Measurements from ENCODE around the gene MYO6.

Gene MYO6

GRCh38 chr6:75775219-75775618, 26.2 kb downstream of the MYO6 start:
- no peak for DNase-seq (ENCODE audit: insufficient read length)

GRCh38 chr6:75776461-75776860, 27.4 kb downstream of the MYO6 start:
- no peak for FAIRE-seq
- no peak for DNase-seq (ENCODE audit: insufficient read length)
- TF ChIP-seq POLR2A (IDR thresholded peaks at IDR 0.05; ENCODE audit: low read depth, low read length) (no peak), POLR2AphosphoS5 (IDR thresholded peaks at IDR 0.05; ENCODE audit: low read depth, low read length) (no peak), TAF1 (IDR thresholded peaks at IDR 0.05; ENCODE audit: borderline replicate concordance, low read depth, low read length) (no peak)

More at GRCh38 chr6:75775219-75775618, 26.2 kb downstream of the MYO6 start:
- TF ChIP-seq POLR2AphosphoS5 (IDR thresholded peaks at IDR 0.05; ENCODE audit: low read depth, low read length) (no peak), POLR2A (IDR thresholded peaks at IDR 0.05; ENCODE audit: low read depth, low read length) (no peak), TAF1 (IDR thresholded peaks at IDR 0.05; ENCODE audit: borderline replicate concordance, low read depth, low read length) (no peak)
- no peak for FAIRE-seq

GRCh38 chr6:75778757-75779156, 29.7 kb downstream of the MYO6 start:
- no peak for TF ChIP-seq POLR2A (IDR thresholded peaks at IDR 0.05; ENCODE audit: low read depth, low read length)
- TF ChIP-seq POLR2AphosphoS5 (IDR thresholded peaks at IDR 0.05; ENCODE audit: low read depth, low read length) = no peak
- TF ChIP-seq TAF1 (IDR thresholded peaks at IDR 0.05; ENCODE audit: borderline replicate concordance, low read depth, low read length) = no peak
- no peak for DNase-seq (ENCODE audit: insufficient read length)
- no peak for FAIRE-seq

- no peak for DNase-seq (ENCODE audit: insufficient read length)
- no peak for FAIRE-seq
- TF ChIP-seq POLR2AphosphoS5 (IDR thresholded peaks at IDR 0.05; ENCODE audit: low read depth, low read length) (no peak), TAF1 (IDR thresholded peaks at IDR 0.05; ENCODE audit: borderline replicate concordance, low read depth, low read length) (no peak), POLR2A (IDR thresholded peaks at IDR 0.05; ENCODE audit: low read depth, low read length) (no peak)
Measured at GRCh38 chr6:75786152-75786551, 37.1 kb downstream of the MYO6 start.

DNA sequence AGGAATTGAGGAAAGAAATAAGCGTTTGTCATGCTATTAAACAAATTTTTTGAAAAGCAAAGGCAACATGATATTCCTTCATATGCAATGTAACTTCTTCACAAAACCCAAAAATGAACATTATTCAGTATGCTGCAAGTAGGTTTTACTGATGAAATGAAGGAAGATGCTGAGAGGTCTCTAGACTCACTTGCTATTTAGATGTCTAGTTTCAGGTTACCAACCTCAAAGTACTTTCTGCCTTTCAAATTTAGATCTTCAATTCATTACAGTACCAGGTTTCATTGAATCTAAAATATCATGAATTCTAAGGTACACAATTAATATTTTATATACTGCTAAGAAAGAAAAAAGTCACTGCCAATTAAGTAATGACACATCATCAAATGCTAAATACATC, 39.9 kb downstream of the MYO6 start:
- TF ChIP-seq POLR2AphosphoS5 (IDR thresholded peaks at IDR 0.05; ENCODE audit: low read depth, low read length) = no peak
- TF ChIP-seq POLR2A (IDR thresholded peaks at IDR 0.05; ENCODE audit: low read depth, low read length) = no peak
- no peak for TF ChIP-seq TAF1 (IDR thresholded peaks at IDR 0.05; ENCODE audit: borderline replicate concordance, low read depth, low read length)
- FAIRE-seq = no peak
- no peak for DNase-seq (ENCODE audit: insufficient read length)

- no peak for DNase-seq (ENCODE audit: insufficient read length)
- no peak for FAIRE-seq
Measured at GRCh38 chr6:75791881-75792280, 42.8 kb downstream of the MYO6 start.

DNA sequence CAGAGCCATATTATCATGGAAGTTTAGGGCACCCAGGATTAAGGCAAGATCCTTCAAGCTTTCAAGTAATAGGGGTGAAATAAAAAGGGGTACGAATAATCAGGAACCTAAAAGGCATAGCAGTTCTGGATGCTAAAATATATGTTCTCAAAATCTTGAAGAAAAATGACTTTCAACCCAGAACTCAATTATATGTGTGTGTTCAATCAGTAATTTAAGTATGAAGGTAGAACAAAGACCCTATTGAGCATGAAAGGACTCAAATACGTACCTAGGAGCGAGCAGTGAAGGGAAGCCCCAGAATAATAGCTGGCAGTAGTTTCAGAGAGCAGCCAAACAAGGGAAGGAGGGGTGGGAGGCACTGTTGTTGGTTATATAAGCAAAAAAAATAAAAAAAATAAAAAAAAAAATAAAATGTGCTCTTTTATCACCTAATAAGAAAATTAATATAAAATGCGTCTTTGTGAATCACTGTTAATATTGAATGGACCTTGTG, 45.4 kb downstream of the MYO6 start:
- TF ChIP-seq POLR2A (IDR thresholded peaks at IDR 0.05; ENCODE audit: low read depth, low read length) = no peak
- no peak for TF ChIP-seq POLR2AphosphoS5 (IDR thresholded peaks at IDR 0.05; ENCODE audit: low read depth, low read length)
- TF ChIP-seq TAF1 (IDR thresholded peaks at IDR 0.05; ENCODE audit: borderline replicate concordance, low read depth, low read length) = no peak
- no peak for DNase-seq (ENCODE audit: insufficient read length)
- no peak for FAIRE-seq

More at GRCh38 chr6:75791881-75792280, 42.8 kb downstream of the MYO6 start:
- no peak for TF ChIP-seq POLR2A (IDR thresholded peaks at IDR 0.05; ENCODE audit: low read depth, low read length)
- TF ChIP-seq POLR2AphosphoS5 (IDR thresholded peaks at IDR 0.05; ENCODE audit: low read depth, low read length) = no peak
- TF ChIP-seq TAF1 (IDR thresholded peaks at IDR 0.05; ENCODE audit: borderline replicate concordance, low read depth, low read length) = no peak

- DNase-seq (ENCODE audit: insufficient read length) = no peak
- no peak for TF ChIP-seq POLR2A (IDR thresholded peaks at IDR 0.05; ENCODE audit: low read depth, low read length)
- TF ChIP-seq TAF1 (IDR thresholded peaks at IDR 0.05; ENCODE audit: borderline replicate concordance, low read depth, low read length) = no peak
- no peak for TF ChIP-seq POLR2AphosphoS5 (IDR thresholded peaks at IDR 0.05; ENCODE audit: low read depth, low read length)
Measured at GRCh38 chr6:75794954-75795739, 46.1 kb downstream of the MYO6 start.

DNA sequence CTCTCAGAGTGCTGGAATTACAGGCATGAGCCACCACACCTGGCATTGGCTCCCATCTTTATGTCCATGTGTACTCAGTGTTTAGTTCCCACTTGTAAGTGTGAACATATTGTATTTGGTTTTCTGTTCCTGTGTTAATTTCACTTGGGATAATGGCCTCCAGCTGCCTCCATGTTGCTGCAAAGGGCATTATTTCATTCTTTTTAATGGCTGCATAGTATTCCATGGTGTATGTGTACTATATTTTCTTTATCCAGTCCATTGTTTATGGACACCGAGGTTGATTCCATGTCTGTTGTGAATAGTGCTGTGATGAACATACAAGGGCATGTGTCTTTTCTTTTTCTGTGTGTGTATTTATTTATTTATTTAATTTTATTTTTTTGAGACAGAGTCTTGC, 47.7 kb downstream of the MYO6 start:
- FAIRE-seq = no peak
- no peak for DNase-seq (ENCODE audit: insufficient read length)

More at GRCh38 chr6:75794954-75795739, 46.1 kb downstream of the MYO6 start:
- FAIRE-seq = no peak

DNA sequence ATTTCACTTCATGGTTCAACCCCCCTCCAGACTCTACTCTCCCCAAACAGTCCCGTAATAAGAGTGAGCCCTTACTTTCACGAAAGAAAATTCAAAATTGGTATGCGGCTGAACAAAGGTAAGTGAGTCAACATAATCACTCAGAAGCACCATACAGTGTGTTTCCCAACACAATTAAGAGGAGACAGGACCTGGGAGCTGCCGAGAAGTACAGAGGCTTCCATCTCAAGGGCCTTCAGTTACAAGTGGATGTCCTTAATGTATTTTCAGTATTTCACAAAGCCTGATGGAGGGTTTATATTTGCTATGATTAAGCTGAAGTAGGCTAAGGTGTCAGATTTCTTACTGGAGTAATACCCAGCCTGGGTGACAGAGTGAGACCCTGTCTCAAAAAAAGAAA, 51.1 kb downstream of the MYO6 start:
- FAIRE-seq (no peak), DNase-seq (ENCODE audit: insufficient read length) (no peak)
- TF ChIP-seq TAF1 (IDR thresholded peaks at IDR 0.05; ENCODE audit: borderline replicate concordance, low read depth, low read length) = no peak
- TF ChIP-seq POLR2A (IDR thresholded peaks at IDR 0.05; ENCODE audit: low read depth, low read length) = no peak
- no peak for TF ChIP-seq POLR2AphosphoS5 (IDR thresholded peaks at IDR 0.05; ENCODE audit: low read depth, low read length)

More for the DNA sequence above, 47.7 kb downstream of the MYO6 start:
- no peak for TF ChIP-seq TAF1 (IDR thresholded peaks at IDR 0.05; ENCODE audit: borderline replicate concordance, low read depth, low read length)
- no peak for TF ChIP-seq POLR2A (IDR thresholded peaks at IDR 0.05; ENCODE audit: low read depth, low read length)
- no peak for TF ChIP-seq POLR2AphosphoS5 (IDR thresholded peaks at IDR 0.05; ENCODE audit: low read depth, low read length)

- DNase-seq (ENCODE audit: insufficient read length) (no peak), FAIRE-seq (no peak)
- TF ChIP-seq POLR2A (IDR thresholded peaks at IDR 0.05; ENCODE audit: low read depth, low read length) = no peak
- no peak for TF ChIP-seq POLR2AphosphoS5 (IDR thresholded peaks at IDR 0.05; ENCODE audit: low read depth, low read length)
- no peak for TF ChIP-seq TAF1 (IDR thresholded peaks at IDR 0.05; ENCODE audit: borderline replicate concordance, low read depth, low read length)
Measured at GRCh38 chr6:75800708-75801505, 51.9 kb downstream of the MYO6 start.

Measured in GM12892 (cell line).